SK-N-MC (cell line): ENCODE results near the gene PIK3C2G.

ENCODE experiments used
- EZH2 ChIP-seq: fragments of 200-600 bp; sonication (generic); IDR thresholded peaks from one replicate; pipeline ENCODE4 v1.6.1; 2017; ENCODE audit warnings: antibody characterized with exemption
- POLR2AphosphoS5 ChIP-seq: IDR thresholded peaks from 2 replicates; pipeline ENCODE4 v1.6.1; 2012; ENCODE audit warnings: mild to moderate bottlenecking, low read depth, low read length, borderline replicate concordance

DNA sequence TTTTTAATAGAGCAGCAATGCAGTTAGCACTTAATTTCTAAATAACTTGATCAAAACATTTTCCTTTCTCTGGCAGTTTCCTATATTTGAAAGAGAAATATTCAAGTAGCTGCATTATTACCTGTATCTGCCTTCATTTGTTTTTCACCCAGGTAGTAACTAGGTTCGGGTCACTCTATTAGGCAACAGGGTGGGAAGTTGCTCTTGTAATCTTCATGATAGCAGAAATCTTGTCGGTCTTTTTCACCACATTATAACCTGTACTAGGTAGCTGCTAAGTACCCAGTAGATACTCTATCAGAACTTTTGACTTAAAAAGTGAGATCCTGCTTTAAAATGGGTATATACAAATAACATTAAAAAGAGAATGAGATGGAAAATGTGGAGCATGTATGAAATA lies 2.4 kb upstream of the PIK3C2G start:
- TF ChIP-seq POLR2AphosphoS5 (no peak), EZH2 (no peak)
